Stomach (tissue), 9 donors: ENCODE data around the gene CHD5. TPM values are rescaled to one million over a fixed set of nuclear protein-coding genes. Genes with fewer than 3 reads are reported as not detected.

Source experiments
- DNase-seq, 2 donors: peaks; one replicate each; pipeline versions ENCODE4 v3.0.0 to v3.0.0-alpha.2; 2013 to 2019
- H3K27ac ChIP-seq, 5 donors: fragments of 200-600 bp in 4 of 5; sonication (generic) in 4 of 5; one replicate each; pipeline ENCODE4 v1.5.1; 2013 to 2019; ENCODE audit warnings: mild to moderate bottlenecking in 1 of 5, moderate library complexity in 1 of 5
- H3K27me3 ChIP-seq, 3 donors: fragments of 200-600 bp; sonication (generic); one replicate each; pipeline ENCODE4 v1.5.1; 2017 to 2019; ENCODE audit warnings: mixed run types in 1 of 3
- H3K36me3 ChIP-seq, 4 donors: fragments of 200-600 bp; sonication (generic); 1 replicate in 3 of 4; 2 replicates in 1 of 4; pipeline ENCODE4 v1.5.1; 2016 to 2019
- H3K4me1 ChIP-seq, 4 donors: fragments of 200-600 bp; sonication (generic); one replicate each; pipeline ENCODE4 v1.5.1; 2016 to 2019
- H3K4me3 ChIP-seq, 4 donors: fragments of 200-600 bp; sonication (generic) in 3 of 4; one replicate each; pipeline ENCODE4 v1.5.1; 2016 to 2019; ENCODE audit warnings: mild to moderate bottlenecking in 1 of 4
- H3K9me3 ChIP-seq, 4 donors: fragments of 200-600 bp; sonication (generic); one replicate each; pipeline ENCODE4 v1.5.1; 2016 to 2019
- CTCF ChIP-seq, 7 experiments: fragments of 450-650 bp in 4 of 7; fragments of 200-600 bp in 3 of 7; sonication (generic) in 3 of 7; IDR thresholded peaks; one replicate each; pipeline ENCODE4 v1.5.1; 2016 to 2019; ENCODE audit warnings: antibody characterized with exemption in 7 of 7, control low read depth in 2 of 7, mild to moderate bottlenecking in 1 of 7
- EP300 ChIP-seq: sonication (generic); formaldehyde crosslinking; IDR thresholded peaks from one replicate; pipeline ENCODE4 v1.6.1; 2017; ENCODE audit warnings: antibody characterized with exemption
- POLR2A ChIP-seq, 4 donors: fragments of 450-650 bp; IDR thresholded peaks; one replicate each; pipeline ENCODE4 v1.6.1; 2016; ENCODE audit warnings: antibody characterized with exemption in 4 of 4, control low read depth in 2 of 4, mild to moderate bottlenecking in 1 of 4, moderate library complexity in 1 of 4
- POLR2AphosphoS5 ChIP-seq, 3 donors: sonication (generic); formaldehyde crosslinking; IDR thresholded peaks; one replicate each; pipeline ENCODE4 v1.6.1; 2016; ENCODE audit warnings: antibody characterized with exemption in 3 of 3
- WGBS, 5 donors: extraction: QIAGEN DNeasy Blood & Tissue Kit in 3 of 5; methylation state at CpG; one replicate each; pipeline versions ENCODE4 v1.1.5 to v1.1.7; 2013 to 2018; 5-methylcytosine and 5-hydroxymethylcytosine counted together
- intact Hi-C: fragments of 100-400 bp; cut with DNase I; formaldehyde crosslinking; loops from one replicate; pipeline ENCODE4 v1.15.1; 2023; ENCODE audit warnings: low total_unique reads
- polyA plus RNA-seq, 3 donors: library from polyadenylated mRNA; stranded (reverse); fragments of 200-250 nt; gene quantifications; one replicate each; pipeline ENCODE4 v1.2.3, GENCODE V29; 2013
- total RNA-seq, 5 donors: library from RNA; depleted of rRNA; stranded (reverse); fragments of >200 nt; gene quantifications; one replicate each; pipeline versions ENCODE4 v1.1.0 to v1.2.3, GENCODE V29; 2014 to 2016
- donor health status: healthy with polysubstance abuse.
- donor health status: Bipolar disorder and iron deficiency.
- donor health status: healthy.

The CHD5 gene
- total and polyA plus RNA-seq, 8 donors, result 0.06 to 0.92 (median 0.29) TPM; not detected in 1

GRCh38 chr1:6151291-6151822 lies 28.8 kb downstream of the CHD5 start:
- Histone ChIP-seq H3K36me3 (no peaks in the 10 kb centered on the region), H3K4me3 (no peak overlapping the region), H3K9me3 (no peaks in the 10 kb centered on the region), H3K27me3 (peaks cover 0 to 31% (median 30%) of the 10 kb centered on the region in 3 donors), H3K27ac (no peak overlapping the region), H3K4me1 (peaks cover 8 to 12% (median 10%) of the 10 kb centered on the region in 4 donors)
- TF ChIP-seq EP300 (no peak), CTCF (IDR thresholded peaks at IDR 0.05) (no peak), POLR2A (IDR thresholded peaks at IDR 0.05) (no peak), POLR2AphosphoS5 (IDR thresholded peaks at IDR 0.05) (no peak)
- DNase-seq, result no peak
- WGBS, 5 donors, result 78 to 95% (median 83%) methylated on average over 7 to 9 of the region's 9 CpGs
- intact Hi-C loops, result no loop called here

GRCh38 chr1:6150006-6150938 lies 29.8 kb downstream of the CHD5 start:
- 69 to 89% (median 87%) methylated on average over 11 of the region's 11 CpGs for WGBS, 5 donors
- TF ChIP-seq EP300 (no peak), POLR2A (IDR thresholded peaks at IDR 0.05) (no peak), CTCF (IDR thresholded peaks at IDR 0.05) (no peak), POLR2AphosphoS5 (IDR thresholded peaks at IDR 0.05) (no peak)

GRCh38 chr1:6149597-6149996 lies 30.5 kb downstream of the CHD5 start:
- intact Hi-C loops, result no loop called here
- WGBS, 5 donors, result 86 to 97% (median 92%) methylated on average over 1 of the region's 1 CpG

More at GRCh38 chr1:6150006-6150938, 29.8 kb downstream of the CHD5 start:
- intact Hi-C loops, result no loop called here
- no peaks in the 10 kb centered on the region for H3K36me3 ChIP-seq
- H3K4me3 ChIP-seq, result no peak overlapping the region
- peaks cover 8 to 12% (median 10%) of the 10 kb centered on the region in 4 donors for H3K4me1 ChIP-seq
- H3K27ac ChIP-seq, result no peak overlapping the region
- DNase-seq, result no peak
- H3K9me3 ChIP-seq, result no peaks in the 10 kb centered on the region
- H3K27me3 ChIP-seq, result peaks cover 0 to 40% (median 37%) of the 10 kb centered on the region in 3 donors

More at GRCh38 chr1:6149597-6149996, 30.5 kb downstream of the CHD5 start:
- no peak for TF ChIP-seq CTCF (IDR thresholded peaks at IDR 0.05)
- no peak for TF ChIP-seq POLR2AphosphoS5 (IDR thresholded peaks at IDR 0.05)
- TF ChIP-seq EP300, result no peak
- no peak for TF ChIP-seq POLR2A (IDR thresholded peaks at IDR 0.05)
- DNase-seq, result no peak
- H3K4me3 ChIP-seq, result no peak overlapping the region
- no peaks in the 10 kb centered on the region for H3K36me3 ChIP-seq
- H3K4me1 ChIP-seq, result peaks cover 8 to 12% (median 10%) of the 10 kb centered on the region in 4 donors
- peaks cover 0 to 47% (median 37%) of the 10 kb centered on the region in 3 donors for H3K27me3 ChIP-seq
- H3K27ac ChIP-seq, result no peak overlapping the region
- H3K9me3 ChIP-seq, result no peaks in the 10 kb centered on the region
